HepG2 (cell line): ENCODE results near the gene KCNA3. TPM values are rescaled to one million over a fixed set of nuclear protein-coding genes. Genes with fewer than 3 reads are reported as not detected.

Experiments
- BHLHE40 ChIP-seq: IDR thresholded peaks from 2 replicates; pipeline ENCODE4 v1.6.1; 2011; ENCODE audit warnings: low read length, improper control_type of control experiment
- HOXA5 ChIP-seq: sonication (generic); formaldehyde crosslinking; IDR thresholded peaks from 2 replicates; pipeline ENCODE4 v1.4.0; 2020; ENCODE audit warnings: missing genetic modification reagents
- KDM2A ChIP-seq: sonication (generic); formaldehyde crosslinking; IDR thresholded peaks from 2 replicates; pipeline ENCODE4 v1.4.0; 2020; ENCODE audit warnings: low read depth, missing genetic modification reagents, borderline replicate concordance
- MBD4 ChIP-seq: IDR thresholded peaks from 2 replicates; pipeline ENCODE4 v1.6.1; 2012; ENCODE audit warnings: low read length, inconsistent platforms, borderline replicate concordance
- MTA3 ChIP-seq: sonication (generic); formaldehyde crosslinking; IDR thresholded peaks from 2 replicates; pipeline ENCODE4 v1.4.0; 2020; ENCODE audit warnings: missing genetic modification reagents
- NFYC ChIP-seq: IDR thresholded peaks from 2 replicates; pipeline ENCODE4 v1.6.1; 2016; ENCODE audit warnings: missing genetic modification reagents, missing compliant biosample characterization
- NR0B2 ChIP-seq: sonication (generic); formaldehyde crosslinking; IDR thresholded peaks from 2 replicates; pipeline ENCODE4 v1.4.0; 2020; ENCODE audit warnings: mild to moderate bottlenecking, missing genetic modification reagents
- RAD21 ChIP-seq: fragments of 450-650 bp; formaldehyde crosslinking; IDR thresholded peaks from 2 replicates; pipeline ENCODE4 v1.5.0; 2020; ENCODE audit warnings: mild to moderate bottlenecking
- SMC3 ChIP-seq: IDR thresholded peaks from 2 replicates; pipeline ENCODE4 v1.6.1; 2011; ENCODE audit warnings: low read length, improper control_type of control experiment
- THAP7 ChIP-seq: sonication (generic); formaldehyde crosslinking; IDR thresholded peaks from 2 replicates; pipeline ENCODE4 v1.8.1; 2023; ENCODE audit warnings: mild to moderate bottlenecking, missing genetic modification reagents
- THYN1 ChIP-seq: sonication (generic); formaldehyde crosslinking; IDR thresholded peaks from 2 replicates; pipeline ENCODE4 v1.8.1; 2023; ENCODE audit warnings: low read depth, mild to moderate bottlenecking, moderate library complexity, missing genetic modification reagents, borderline replicate concordance
- XRCC5 ChIP-seq: fragments of 200-400 bp; formaldehyde crosslinking; optimal IDR thresholded peaks from 2 replicates; pipeline ENCODE3; 2017; ENCODE audit warnings: mild to moderate bottlenecking, low read length
- ZNF430 ChIP-seq: sonication (generic); formaldehyde crosslinking; IDR thresholded peaks from 2 replicates; pipeline ENCODE4 v1.9.0; 2021; ENCODE audit warnings: mild to moderate bottlenecking, missing genetic modification reagents
- ZNF615 ChIP-seq: sonication (generic); formaldehyde crosslinking; IDR thresholded peaks from 2 replicates; pipeline ENCODE4 v1.5.0; 2020; ENCODE audit warnings: mild to moderate bottlenecking, missing genetic modification reagents, borderline replicate concordance
- ZNF703 ChIP-seq: sonication (generic); formaldehyde crosslinking; IDR thresholded peaks from 2 replicates; pipeline ENCODE4 v1.5.1; 2020; ENCODE audit warnings: missing genetic modification reagents, mild to moderate bottlenecking, moderate library complexity, borderline replicate concordance
- polyA plus RNA-seq, 8 experiments: library from polyadenylated mRNA; depleted of rRNA in 3 of 8; stranded (reverse) in 7 of 8; unstranded in 1 of 8; fragments of >200 nt; fragmentation: Illumina TruSeq in 4 of 8; extraction: Trizol in 4 of 8; gene quantifications; 2 replicates each; pipeline versions ENCODE4 v1.2.1 to v1.2.3, GENCODE V29; 2011 to 2016; ENCODE audit warnings: low read depth in 4 of 8, missing spikeins in 1 of 8, mixed read lengths in 1 of 8; ENCODE audit not compliant: insufficient read depth in 1 of 8
- total RNA-seq, 5 experiments: library from RNA; depleted of rRNA; stranded (reverse); fragments of >200 nt; fragmentation: Illumina TruSeq; extraction: Trizol; gene quantifications; 2 replicates each; pipeline ENCODE4 v1.2.3, GENCODE V29; 2016; ENCODE audit warnings: low read depth in 1 of 5
- TF ChIP-seq, protein P1 (sequence below): sonication (generic); formaldehyde crosslinking; IDR thresholded peaks from 2 replicates; pipeline ENCODE4 v1.5.1; 2020; ENCODE audit warnings: mild to moderate bottlenecking, moderate library complexity, missing genetic modification reagents
- TF ChIP-seq, protein P2 (sequence below): IDR thresholded peaks from 2 replicates; pipeline ENCODE4 v1.6.1; 2016; ENCODE audit warnings: missing compliant biosample characterization, missing genetic modification reagents, borderline replicate concordance
- TF ChIP-seq, protein P3 (sequence below): sonication (generic); formaldehyde crosslinking; IDR thresholded peaks from 2 replicates; pipeline ENCODE4 v1.5.0; 2020; ENCODE audit warnings: mild to moderate bottlenecking, missing genetic modification reagents, moderate library complexity

KCNA3 gene
- total and polyA plus RNA-seq, 2 of the 13 experiments (the other 11 are each of a cell fraction or from before 2014, with no cell fraction given) = not detected

- TF ChIP-seq, protein P1, sequence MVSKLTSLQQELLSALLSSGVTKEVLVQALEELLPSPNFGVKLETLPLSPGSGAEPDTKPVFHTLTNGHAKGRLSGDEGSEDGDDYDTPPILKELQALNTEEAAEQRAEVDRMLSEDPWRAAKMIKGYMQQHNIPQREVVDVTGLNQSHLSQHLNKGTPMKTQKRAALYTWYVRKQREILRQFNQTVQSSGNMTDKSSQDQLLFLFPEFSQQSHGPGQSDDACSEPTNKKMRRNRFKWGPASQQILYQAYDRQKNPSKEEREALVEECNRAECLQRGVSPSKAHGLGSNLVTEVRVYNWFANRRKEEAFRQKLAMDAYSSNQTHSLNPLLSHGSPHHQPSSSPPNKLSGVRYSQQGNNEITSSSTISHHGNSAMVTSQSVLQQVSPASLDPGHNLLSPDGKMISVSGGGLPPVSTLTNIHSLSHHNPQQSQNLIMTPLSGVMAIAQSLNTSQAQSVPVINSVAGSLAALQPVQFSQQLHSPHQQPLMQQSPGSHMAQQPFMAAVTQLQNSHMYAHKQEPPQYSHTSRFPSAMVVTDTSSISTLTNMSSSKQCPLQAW (CRISPR knock-in tag) = no peak
- TF ChIP-seq XRCC5 (peak; percentile 76), ZNF615 (no peak), HOXA5 (CRISPR knock-in tag) (no peak), THAP7 (CRISPR knock-in tag) (no peak), ZNF430 (CRISPR knock-in tag) (no peak), MBD4 (no peak), SMC3 (peak; percentile 62), THYN1 (CRISPR knock-in tag) (no peak), RAD21 (CRISPR knock-in tag) (peak; percentile 55; the same call in 1 of the 2 replicates), NR0B2 (CRISPR knock-in tag) (no peak), BHLHE40 (0 out of 2 replicates have a peak, but pooled peaks have one; percentile 11), ZNF703 (CRISPR knock-in tag) (no peak), MTA3 (CRISPR knock-in tag) (no peak), NFYC (CRISPR knock-in tag) (no peak), KDM2A (CRISPR knock-in tag) (0 out of 2 replicates have a peak, but pooled peaks have one; percentile 54)
- TF ChIP-seq, protein P2, sequence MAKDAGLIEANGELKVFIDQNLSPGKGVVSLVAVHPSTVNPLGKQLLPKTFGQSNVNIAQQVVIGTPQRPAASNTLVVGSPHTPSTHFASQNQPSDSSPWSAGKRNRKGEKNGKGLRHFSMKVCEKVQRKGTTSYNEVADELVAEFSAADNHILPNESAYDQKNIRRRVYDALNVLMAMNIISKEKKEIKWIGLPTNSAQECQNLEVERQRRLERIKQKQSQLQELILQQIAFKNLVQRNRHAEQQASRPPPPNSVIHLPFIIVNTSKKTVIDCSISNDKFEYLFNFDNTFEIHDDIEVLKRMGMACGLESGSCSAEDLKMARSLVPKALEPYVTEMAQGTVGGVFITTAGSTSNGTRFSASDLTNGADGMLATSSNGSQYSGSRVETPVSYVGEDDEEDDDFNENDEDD = no peak
- TF ChIP-seq, protein P3, sequence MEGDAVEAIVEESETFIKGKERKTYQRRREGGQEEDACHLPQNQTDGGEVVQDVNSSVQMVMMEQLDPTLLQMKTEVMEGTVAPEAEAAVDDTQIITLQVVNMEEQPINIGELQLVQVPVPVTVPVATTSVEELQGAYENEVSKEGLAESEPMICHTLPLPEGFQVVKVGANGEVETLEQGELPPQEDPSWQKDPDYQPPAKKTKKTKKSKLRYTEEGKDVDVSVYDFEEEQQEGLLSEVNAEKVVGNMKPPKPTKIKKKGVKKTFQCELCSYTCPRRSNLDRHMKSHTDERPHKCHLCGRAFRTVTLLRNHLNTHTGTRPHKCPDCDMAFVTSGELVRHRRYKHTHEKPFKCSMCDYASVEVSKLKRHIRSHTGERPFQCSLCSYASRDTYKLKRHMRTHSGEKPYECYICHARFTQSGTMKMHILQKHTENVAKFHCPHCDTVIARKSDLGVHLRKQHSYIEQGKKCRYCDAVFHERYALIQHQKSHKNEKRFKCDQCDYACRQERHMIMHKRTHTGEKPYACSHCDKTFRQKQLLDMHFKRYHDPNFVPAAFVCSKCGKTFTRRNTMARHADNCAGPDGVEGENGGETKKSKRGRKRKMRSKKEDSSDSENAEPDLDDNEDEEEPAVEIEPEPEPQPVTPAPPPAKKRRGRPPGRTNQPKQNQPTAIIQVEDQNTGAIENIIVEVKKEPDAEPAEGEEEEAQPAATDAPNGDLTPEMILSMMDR = peak; percentile 93
Measured at GRCh38 chr1:110630839-110631663, 43.7 kb downstream of the KCNA3 start (continued).
